PFSK-1 (cell line): ENCODE results near the gene UBA52.
A peak's percentile ranks its signal among the peaks of the same experiment; 100 is the strongest.

Experiments
- POLR2AphosphoS5 ChIP-seq: IDR thresholded peaks from 2 replicates; pipeline ENCODE4 v1.6.1; 2012; ENCODE audit warnings: low read depth, mild to moderate bottlenecking, control low read depth, low read length, moderate library complexity
- REST ChIP-seq, 2 experiments: IDR thresholded peaks; 2 replicates each; pipeline versions ENCODE4 v1.6.1 to v1.8.0; 2011 to 2012; ENCODE audit warnings: low read depth in 2 of 2, low read length in 2 of 2, control low read depth in 1 of 2, inconsistent platforms in 1 of 2, mild to moderate bottlenecking in 1 of 2, moderate library complexity in 1 of 2; ENCODE audit not compliant: insufficient read depth in 1 of 2
- TAF1 ChIP-seq: IDR thresholded peaks from 2 replicates; pipeline ENCODE4 v1.6.1; 2012; ENCODE audit warnings: low read length, control low read depth, borderline replicate concordance; ENCODE audit not compliant: insufficient read depth

- TF ChIP-seq REST (IDR thresholded peaks at IDR 0.05; ENCODE audit: insufficient read depth in 1 of 2, low read depth in 2 of 2, low read length in 2 of 2) (peak in 1 of 2 experiments; percentile 59; a peak in 1 of 4 replicates), POLR2AphosphoS5 (peak; percentile 93), TAF1 (peak; percentile 97)
These were observed at the start of gene UBA52 for GRCh38 chr19:18571564-18572344.
